GM19193 (cell line): Measurements from ENCODE around the gene CERS6.

Experiments used
- POLR2A ChIP-seq: IDR thresholded peaks from 4 replicates; pipeline ENCODE4 v1.6.1; 2011; ENCODE audit not compliant: insufficient read depth, insufficient read length; ENCODE audit errors: extremely low read depth

Gene CERS6

GRCh38 chr2:168458139-168458538, 2.1 kb downstream of the CERS6 start:
- no peak for TF ChIP-seq POLR2A

DNA sequence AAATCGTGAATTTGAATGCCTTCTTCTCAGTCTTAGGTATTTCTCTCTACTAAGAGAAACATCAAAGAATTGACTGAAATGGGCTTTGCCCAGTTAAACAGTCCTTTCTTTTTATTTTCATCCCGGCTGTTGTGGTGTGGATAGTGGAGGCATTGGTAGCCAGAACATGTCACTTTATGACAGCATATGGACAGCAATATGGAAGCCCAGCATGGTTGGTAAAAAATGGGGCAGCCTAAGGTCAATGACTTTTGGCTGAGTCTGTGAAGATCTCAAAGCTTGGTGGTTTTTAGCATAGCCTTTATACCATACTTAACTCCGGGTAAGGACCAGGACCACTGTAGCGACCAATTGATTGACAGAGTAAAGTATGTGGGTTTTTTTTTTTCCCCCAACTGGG, 3.2 kb downstream of the CERS6 start:
- TF ChIP-seq POLR2A, result no peak

- no peak for TF ChIP-seq POLR2A
These were observed 4.5 kb downstream of the CERS6 start for GRCh38 chr2:168460571-168460970.

GRCh38 chr2:168461178-168461941, 5.3 kb downstream of the CERS6 start:
- TF ChIP-seq POLR2A, result no peak

DNA sequence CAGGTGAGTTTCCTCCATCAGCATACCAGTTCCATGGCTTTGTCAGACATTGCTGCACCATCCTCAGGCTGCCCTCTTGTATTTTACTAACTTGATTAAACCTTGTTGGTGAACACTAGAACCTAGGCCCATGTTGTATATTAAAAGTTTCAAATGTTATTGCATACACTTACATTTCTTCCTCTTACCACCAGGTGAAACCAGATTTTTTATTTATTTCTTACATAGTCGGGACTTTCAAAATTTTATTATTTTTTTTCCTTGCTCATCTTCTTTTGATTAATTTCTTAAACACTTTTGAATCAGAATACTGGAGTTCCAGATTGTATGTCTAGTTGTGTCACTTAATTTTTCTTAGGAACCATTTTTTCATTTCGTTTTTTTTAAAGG, 5.9 kb downstream of the CERS6 start:
- no peak for TF ChIP-seq POLR2A

- no peak for TF ChIP-seq POLR2A
These were observed 6.5 kb downstream of the CERS6 start for GRCh38 chr2:168462543-168463045.

- no peak for TF ChIP-seq POLR2A
These were observed 9.5 kb downstream of the CERS6 start for GRCh38 chr2:168465594-168465993.

DNA sequence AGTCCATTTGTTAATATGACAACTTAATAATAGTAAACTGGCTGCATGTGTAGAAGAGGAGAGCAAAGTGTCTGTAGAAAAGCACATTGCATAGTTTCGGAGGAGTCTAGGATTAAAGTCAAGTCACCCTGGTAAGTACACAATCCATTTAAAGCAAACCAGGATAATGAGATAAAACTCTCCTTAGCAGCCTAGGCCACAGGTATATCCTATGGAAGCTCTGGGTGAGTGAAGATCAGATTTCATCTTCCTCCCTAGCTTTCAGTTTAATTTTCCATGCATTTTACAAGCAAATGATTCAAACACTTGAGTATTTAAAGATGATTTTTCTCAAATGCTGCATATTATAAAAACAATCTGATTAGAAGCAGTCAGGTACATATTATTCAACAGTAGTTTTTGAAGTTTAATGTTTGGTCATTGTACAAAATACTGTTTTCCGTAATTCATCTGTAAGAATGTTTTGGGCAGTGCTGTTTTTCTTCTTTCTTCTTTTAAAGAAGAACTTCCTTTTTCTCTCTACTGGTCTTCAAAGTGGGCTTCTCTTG, 10.2 kb downstream of the CERS6 start:
- TF ChIP-seq POLR2A, result no peak

GRCh38 chr2:168466834-168467565, 10.9 kb downstream of the CERS6 start:
- no peak for TF ChIP-seq POLR2A

GRCh38 chr2:168467729-168468128, 11.7 kb downstream of the CERS6 start:
- TF ChIP-seq POLR2A, result no peak

GRCh38 chr2:168468354-168468753, 12.3 kb downstream of the CERS6 start:
- no peak for TF ChIP-seq POLR2A

- TF ChIP-seq POLR2A, result no peak
These were observed 13.4 kb downstream of the CERS6 start for GRCh38 chr2:168469281-168469988.

DNA sequence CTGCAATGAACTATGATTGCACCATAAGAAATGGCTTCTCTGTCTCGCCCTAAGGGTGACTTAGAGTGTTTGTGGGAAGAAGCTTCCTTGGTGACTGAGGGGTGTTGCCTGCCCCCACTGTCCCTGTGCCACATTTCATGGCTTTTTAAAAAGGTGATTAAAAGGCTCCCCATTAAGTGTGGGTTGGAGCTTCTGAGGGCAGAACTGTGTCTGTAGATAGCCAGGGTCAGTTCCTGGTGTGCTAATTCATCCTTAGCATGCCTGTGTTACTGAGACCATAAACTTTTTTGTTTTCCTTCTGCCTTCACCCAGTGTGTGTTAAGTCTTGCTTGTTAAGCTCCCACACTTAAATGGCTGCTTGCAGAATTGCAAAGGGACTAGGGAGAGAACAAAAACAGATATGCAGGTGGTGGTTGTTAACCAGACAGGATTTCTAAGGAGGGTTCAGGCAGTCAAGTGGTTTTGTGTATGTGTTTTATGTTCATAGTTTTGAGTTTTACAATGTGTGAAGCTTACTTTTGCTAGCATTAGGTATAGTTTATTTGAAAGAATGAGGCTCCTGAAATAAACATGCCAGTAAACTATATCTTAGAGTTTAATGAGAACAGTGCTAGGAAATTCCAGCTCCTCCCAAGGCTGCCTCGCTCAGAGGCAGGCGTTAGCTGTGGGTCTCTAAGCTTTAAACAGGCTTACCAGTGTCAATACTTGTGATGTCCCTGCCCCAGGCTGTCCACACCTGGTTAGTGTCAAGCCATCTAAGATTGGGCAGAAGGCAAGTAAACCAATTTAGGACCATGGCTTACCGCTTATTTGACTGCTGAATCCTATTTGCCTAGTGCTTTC, 14.5 kb downstream of the CERS6 start:
- no peak for TF ChIP-seq POLR2A

DNA sequence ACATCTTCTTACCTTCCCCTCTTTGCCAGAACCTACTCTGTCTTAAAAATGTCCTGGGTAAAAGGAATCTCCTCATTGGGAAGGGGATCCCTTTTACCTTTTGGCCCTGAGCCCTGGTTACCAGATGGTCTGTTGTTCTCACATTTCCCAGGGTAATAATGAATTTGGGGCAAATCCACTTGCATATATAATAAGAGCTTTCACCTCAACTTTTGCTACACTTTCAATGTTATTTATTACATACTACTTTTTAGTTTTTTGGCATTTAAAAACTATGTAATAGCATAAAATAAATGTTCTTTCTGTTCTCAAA, 15.0 kb downstream of the CERS6 start:
- no peak for TF ChIP-seq POLR2A
